Sciatic nerve (tissue), 2 donors: ENCODE data around the gene EVL. TPM values are rescaled to one million over a fixed set of nuclear protein-coding genes. Genes with fewer than 3 reads are reported as not detected.

Experiments used
- ATAC-seq: fragments of 200-7000 bp; cut with Tn5 transposase; one replicate; pipeline ENCODE4 v1.9.1; 2020; ENCODE audit warnings: mild to moderate bottlenecking, moderate library complexity
- DNase-seq: peaks from one replicate; pipeline ENCODE4 v3.0.0-alpha.2; 2020; ENCODE audit warnings: low spot score
- intact Hi-C: fragments of 100-400 bp; cut with DNase I; formaldehyde crosslinking; loops from one replicate; pipeline ENCODE4 v1.14.2; 2022
- total RNA-seq: library from RNA; stranded (reverse); fragmentation: NEBNext Ultra II Directional; extraction: Animal tissue kit (Norgen Biotek cat#: 25700); gene quantifications from one replicate; pipeline ENCODE4 v1.2.1, GENCODE V29; 2021
- donor health status: DM: no; HTN: no; CAD: no.
- donor health status: DM: no; HTN: no; CAD: no.

Gene EVL
- total RNA-seq, 1 donor from 2014 or later, result 87.2 TPM

- intact Hi-C loops, result no loop called here
- DNase-seq, result no peak
Measured at GRCh38 chr14:100077441-100077840, 12.2 kb downstream of the EVL start.

GRCh38 chr14:100078216-100078803 lies 13.1 kb downstream of the EVL start:
- ATAC-seq (no peak), DNase-seq (no peak)
- intact Hi-C loops, result no loop called here

More at GRCh38 chr14:100077441-100077840, 12.2 kb downstream of the EVL start:
- no peak for ATAC-seq

GRCh38 chr14:100078997-100079725 lies 13.9 kb downstream of the EVL start:
- intact Hi-C loops, result no loop called here
- ATAC-seq (peak; percentile 71), DNase-seq (no peak)

- intact Hi-C loops, result no loop called here
- ATAC-seq, result no peak
- DNase-seq, result no peak
Measured at GRCh38 chr14:100079726-100080005, 14.4 kb downstream of the EVL start.

- DNase-seq (no peak), ATAC-seq (no peak)
- intact Hi-C loops, result no loop called here
Measured at GRCh38 chr14:100080206-100080605, 15.0 kb downstream of the EVL start.

- intact Hi-C loops, result no loop called here
- no peak for ATAC-seq
- no peak for DNase-seq
Measured at GRCh38 chr14:100081997-100082625, 16.9 kb downstream of the EVL start.

GRCh38 chr14:100082723-100083122 lies 17.5 kb downstream of the EVL start:
- DNase-seq, result no peak
- no peak for ATAC-seq
- intact Hi-C loops, result no loop called here

GRCh38 chr14:100083706-100084105 lies 18.5 kb downstream of the EVL start:
- intact Hi-C loops, result no loop called here
- ATAC-seq, result no peak
- no peak for DNase-seq

GRCh38 chr14:100084591-100084990 lies 19.4 kb downstream of the EVL start:
- DNase-seq (no peak), ATAC-seq (no peak)
- intact Hi-C loops, result no loop called here

GRCh38 chr14:100085462-100085861 lies 20.2 kb downstream of the EVL start:
- DNase-seq, result no peak
- ATAC-seq, result no peak
- intact Hi-C loops, result no loop called here

GRCh38 chr14:100086361-100086760 lies 21.1 kb downstream of the EVL start:
- ATAC-seq, result no peak
- intact Hi-C loops, result no loop called here
- DNase-seq, result no peak

GRCh38 chr14:100088226-100088625 lies 23.0 kb downstream of the EVL start:
- DNase-seq (no peak), ATAC-seq (no peak)
- intact Hi-C loops, result no loop called here

- intact Hi-C loops, result no loop called here
- ATAC-seq (no peak), DNase-seq (no peak)
Measured at GRCh38 chr14:100091386-100091785, 26.2 kb downstream of the EVL start.

- intact Hi-C loops, result no loop called here
- DNase-seq (no peak), ATAC-seq (no peak)
Measured at GRCh38 chr14:100092832-100093231, 27.6 kb downstream of the EVL start.

- DNase-seq, result no peak
- no peak for ATAC-seq
- intact Hi-C loops, result no loop called here
Measured at GRCh38 chr14:100093319-100093718, 28.1 kb downstream of the EVL start.

GRCh38 chr14:100096656-100097055 lies 31.4 kb downstream of the EVL start:
- no peak for ATAC-seq
- no peak for DNase-seq
- intact Hi-C loops, result no loop called here

- ATAC-seq, result no peak
- intact Hi-C loops, result no loop called here
- DNase-seq, result peak; percentile 42
Measured at GRCh38 chr14:100098171-100098570, 32.9 kb downstream of the EVL start.

- no peak for ATAC-seq
- peak; percentile 37 for DNase-seq
- intact Hi-C loops, result no loop called here
Measured at GRCh38 chr14:100100032-100100703, 34.9 kb downstream of the EVL start.

GRCh38 chr14:100102156-100102785 lies 37.0 kb downstream of the EVL start:
- no peak for DNase-seq
- ATAC-seq, result no peak
- intact Hi-C loops, result no loop called here
